SK-N-SH treated with all-trans-retinoic acid at 6 μM for 48 hours (cell line): ENCODE results near the gene SAT1.

ENCODE experiments used
- ARNTL ChIP-seq: fragments of 450-650 bp; formaldehyde crosslinking; IDR thresholded peaks from 2 replicates; pipeline ENCODE4 v1.5.0; 2020; ENCODE audit warnings: low read depth, mild to moderate bottlenecking, moderate library complexity, borderline replicate concordance
- CSRNP3 ChIP-seq: fragments of 250-450 bp; sonication (Bioruptor Pico); IDR thresholded peaks from 2 replicates; pipeline ENCODE4 v1.5.1; 2021; ENCODE audit warnings: mild to moderate bottlenecking, moderate library complexity
- GLIS3 ChIP-seq: fragments of 250-450 bp; sonication (Bioruptor Pico); IDR thresholded peaks from 2 replicates; pipeline ENCODE4 v1.5.0; 2020; ENCODE audit warnings: mild to moderate bottlenecking, moderate library complexity
- OSR1 ChIP-seq: fragments of 250-450 bp; sonication (Bioruptor Pico); IDR thresholded peaks from 2 replicates; pipeline ENCODE4 v1.8.0; 2022; ENCODE audit warnings: moderate library complexity, mild to moderate bottlenecking, inconsistent platforms
- PATZ1 ChIP-seq: fragments of 250-450 bp; sonication (Bioruptor Pico); IDR thresholded peaks from 2 replicates; pipeline ENCODE4 v1.8.0; 2020; ENCODE audit warnings: mild to moderate bottlenecking, moderate library complexity, borderline replicate concordance
- PPARA ChIP-seq: fragments of 250-450 bp; sonication (Bioruptor Pico); IDR thresholded peaks from 2 replicates; pipeline ENCODE4 v1.5.0; 2020; ENCODE audit warnings: mild to moderate bottlenecking, borderline replicate concordance
- RARB ChIP-seq: fragments of 250-450 bp; sonication (Bioruptor Pico); IDR thresholded peaks from 2 replicates; pipeline ENCODE4 v1.8.0; 2021; ENCODE audit warnings: mild to moderate bottlenecking, moderate library complexity
- SNAI2 ChIP-seq: fragments of 250-450 bp; sonication (Bioruptor Pico); IDR thresholded peaks from 2 replicates; pipeline ENCODE4 v1.5.0; 2020; ENCODE audit warnings: mild to moderate bottlenecking, moderate library complexity
- ZC3H10 ChIP-seq: fragments of 250-450 bp; sonication (Bioruptor Pico); IDR thresholded peaks from 2 replicates; pipeline ENCODE4 v1.5.1; 2021; ENCODE audit warnings: mild to moderate bottlenecking, moderate library complexity
- ZFP30 ChIP-seq: fragments of 450-650 bp; formaldehyde crosslinking; IDR thresholded peaks from 2 replicates; pipeline ENCODE4 v1.5.0; 2022; ENCODE audit warnings: mild to moderate bottlenecking, moderate library complexity
- ZNF8 ChIP-seq: fragments of 450-650 bp; formaldehyde crosslinking; IDR thresholded peaks from 2 replicates; pipeline ENCODE4 v1.5.0; 2020; ENCODE audit warnings: mild to moderate bottlenecking, moderate library complexity
- TF ChIP-seq, protein P1 (sequence below): fragments of 250-450 bp; sonication (Bioruptor Pico); IDR thresholded peaks from 2 replicates; pipeline ENCODE4 v1.8.0; 2021; ENCODE audit warnings: low read depth, mild to moderate bottlenecking, moderate library complexity, borderline replicate concordance

DNA sequence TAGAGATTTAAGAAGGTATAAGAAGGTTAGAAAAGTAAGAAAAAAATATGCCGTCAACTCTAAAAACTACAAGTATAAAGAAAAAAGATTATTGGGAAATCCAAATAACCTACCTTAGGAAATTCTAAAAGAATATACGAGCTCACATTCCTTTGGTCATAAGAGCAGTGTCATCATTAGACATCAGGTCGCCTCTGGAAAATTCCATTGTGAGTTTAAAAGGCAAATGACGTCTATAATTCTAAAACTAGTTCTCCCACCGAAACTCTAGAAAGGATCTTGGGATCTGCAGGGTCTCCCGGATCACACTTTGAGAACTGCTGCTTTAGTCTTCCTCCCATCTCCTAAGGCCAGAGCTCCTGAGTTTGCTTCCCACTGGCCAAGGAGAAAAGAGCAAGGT is 518 bp upstream of the SAT1 start:
- no peak for TF ChIP-seq ZFP30 (CRISPR knock-in tag)
- TF ChIP-seq GLIS3 (CRISPR knock-in tag) = no peak
- TF ChIP-seq, protein P1, sequence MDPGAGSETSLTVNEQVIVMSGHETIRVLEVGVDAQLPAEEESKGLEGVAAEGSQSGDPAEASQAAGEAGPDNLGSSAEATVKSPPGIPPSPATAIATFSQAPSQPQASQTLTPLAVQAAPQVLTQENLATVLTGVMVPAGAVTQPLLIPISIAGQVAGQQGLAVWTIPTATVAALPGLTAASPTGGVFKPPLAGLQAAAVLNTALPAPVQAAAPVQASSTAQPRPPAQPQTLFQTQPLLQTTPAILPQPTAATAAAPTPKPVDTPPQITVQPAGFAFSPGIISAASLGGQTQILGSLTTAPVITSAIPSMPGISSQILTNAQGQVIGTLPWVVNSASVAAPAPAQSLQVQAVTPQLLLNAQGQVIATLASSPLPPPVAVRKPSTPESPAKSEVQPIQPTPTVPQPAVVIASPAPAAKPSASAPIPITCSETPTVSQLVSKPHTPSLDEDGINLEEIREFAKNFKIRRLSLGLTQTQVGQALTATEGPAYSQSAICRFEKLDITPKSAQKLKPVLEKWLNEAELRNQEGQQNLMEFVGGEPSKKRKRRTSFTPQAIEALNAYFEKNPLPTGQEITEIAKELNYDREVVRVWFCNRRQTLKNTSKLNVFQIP (CRISPR knock-in tag) = no peak
- TF ChIP-seq PPARA (CRISPR knock-in tag) = no peak
- no peak for TF ChIP-seq PATZ1
- TF ChIP-seq OSR1 (CRISPR knock-in tag) = no peak
- TF ChIP-seq ZC3H10 (CRISPR knock-in tag) = no peak
- TF ChIP-seq ARNTL = no peak
- no peak for TF ChIP-seq ZNF8 (CRISPR knock-in tag)
- TF ChIP-seq CSRNP3 = no peak
- no peak for TF ChIP-seq RARB
- no peak for TF ChIP-seq SNAI2
